CD4-positive, alpha-beta T cell treated with Interferon gamma for 1 hour (primary cell): Measurements from ENCODE around the gene CNTLN.
"Not testable (repeated sequence)": the region's sequence is repeated elsewhere in the genome, so short reads cannot be mapped to it uniquely, and the experiment has no call there.

ENCODE experiments used
- DNase-seq: peaks from one replicate; pipeline ENCODE4 v3.0.0-alpha.2; 2020

CNTLN gene

GRCh38 chr9:17322882-17323864, 188.3 kb downstream of the CNTLN start:
- DNase-seq: no peak

GRCh38 chr9:17328331-17328730, 193.5 kb downstream of the CNTLN start:
- DNase-seq: no peak

GRCh38 chr9:17330097-17330496, 195.3 kb downstream of the CNTLN start:
- no peak for DNase-seq

GRCh38 chr9:17332115-17332514, 197.3 kb downstream of the CNTLN start:
- DNase-seq: no peak

- no peak for DNase-seq
Observed at GRCh38 chr9:17339156-17339555, 204.3 kb downstream of the CNTLN start.

- DNase-seq: no peak
Observed at GRCh38 chr9:17342696-17343095, 207.9 kb downstream of the CNTLN start.

GRCh38 chr9:17349831-17350230, 215.0 kb downstream of the CNTLN start:
- no peak for DNase-seq

GRCh38 chr9:17354006-17354405, 219.2 kb downstream of the CNTLN start:
- DNase-seq: not testable (repeated sequence)

- DNase-seq: no peak
Observed at GRCh38 chr9:17361378-17361777, 226.5 kb downstream of the CNTLN start.

GRCh38 chr9:17367035-17367434, 232.2 kb downstream of the CNTLN start:
- DNase-seq: no peak

GRCh38 chr9:17380126-17380861, 245.5 kb downstream of the CNTLN start:
- DNase-seq: no peak

- no peak for DNase-seq
Observed at GRCh38 chr9:17387565-17387964, 252.7 kb downstream of the CNTLN start.

GRCh38 chr9:17389026-17389425, 254.2 kb downstream of the CNTLN start:
- no peak for DNase-seq

- no peak for DNase-seq
Observed at GRCh38 chr9:17394881-17395510, 260.2 kb downstream of the CNTLN start.

- not testable (repeated sequence) for DNase-seq
Observed at GRCh38 chr9:17397166-17397728, 262.4 kb downstream of the CNTLN start.

- no peak for DNase-seq
Observed at GRCh38 chr9:17398350-17398749, 263.5 kb downstream of the CNTLN start.

- DNase-seq: no peak
Observed at GRCh38 chr9:17401858-17402257, 267.0 kb downstream of the CNTLN start.

GRCh38 chr9:17402309-17402708, 267.5 kb downstream of the CNTLN start:
- DNase-seq: no peak

- DNase-seq: no peak
Observed at GRCh38 chr9:17403539-17403938, 268.7 kb downstream of the CNTLN start.

- DNase-seq: no peak
Observed at GRCh38 chr9:17414986-17415385, 280.1 kb downstream of the CNTLN start.

GRCh38 chr9:17422994-17423680, 288.3 kb downstream of the CNTLN start:
- no peak for DNase-seq

GRCh38 chr9:17423681-17424011, 288.8 kb downstream of the CNTLN start:
- no peak for DNase-seq

GRCh38 chr9:17425384-17425783, 290.5 kb downstream of the CNTLN start:
- no peak for DNase-seq
